BJ (cell line): ENCODE results near the gene ELAVL1. TPM values are rescaled to one million over a fixed set of nuclear protein-coding genes. Genes with fewer than 3 reads are reported as not detected.
"Not testable (repeated sequence)": the region's sequence is repeated elsewhere in the genome, so short reads cannot be mapped to it uniquely, and the experiment has no call there.

Source experiments
- CTCF ChIA-PET: fragments of 350-600 bp; formaldehyde crosslinking; extraction: SDS; loops from one replicate; lab custom pipeline; 2021; ENCODE audit warnings: antibody characterized with exemption, inconsistent platforms; lab: Yijun Ruan, JAX
- POLR2A ChIA-PET: fragments of 300-600 bp; sonication (Branson Sonifier 250); formaldehyde crosslinking; extraction: SDS; loops from one replicate; lab custom pipeline; 2021; ENCODE audit warnings: antibody characterized with exemption; lab: Charles Lee
- DNase-seq: peaks from one replicate; pipeline ENCODE4 v3.0.0-alpha.2; 2011; ENCODE audit warnings: low read depth
- H3K27me3 ChIP-seq: 2 replicates; pipeline ENCODE4 v1.6.0; 2011; ENCODE audit warnings: low read length; ENCODE audit not compliant: control insufficient read depth, insufficient read depth
- H3K36me3 ChIP-seq: 2 replicates; pipeline ENCODE4 v1.5.1; 2011; ENCODE audit warnings: low read length; ENCODE audit not compliant: control insufficient read depth, insufficient read depth
- H3K4me3 ChIP-seq: 2 replicates; pipeline ENCODE4 v1.5.1; 2011; ENCODE audit warnings: low read depth, mild to moderate bottlenecking, control low read depth, low read length
- polyA plus RNA-seq: library from polyadenylated mRNA; depleted of rRNA; stranded (reverse); fragments of >200 nt; gene quantifications from 2 replicates; pipeline ENCODE4 v1.2.3, GENCODE V29; 2011
- TF ChIP-seq, protein P1 (sequence below): IDR thresholded peaks from 2 replicates; pipeline ENCODE4 v1.5.1; 2011; ENCODE audit warnings: low read depth, mild to moderate bottlenecking, control low read depth, inconsistent platforms, low read length, moderate library complexity; ENCODE audit not compliant: insufficient read depth

ELAVL1 gene
- polyA plus RNA-seq, 1 experiment = 41.2 TPM

DNA sequence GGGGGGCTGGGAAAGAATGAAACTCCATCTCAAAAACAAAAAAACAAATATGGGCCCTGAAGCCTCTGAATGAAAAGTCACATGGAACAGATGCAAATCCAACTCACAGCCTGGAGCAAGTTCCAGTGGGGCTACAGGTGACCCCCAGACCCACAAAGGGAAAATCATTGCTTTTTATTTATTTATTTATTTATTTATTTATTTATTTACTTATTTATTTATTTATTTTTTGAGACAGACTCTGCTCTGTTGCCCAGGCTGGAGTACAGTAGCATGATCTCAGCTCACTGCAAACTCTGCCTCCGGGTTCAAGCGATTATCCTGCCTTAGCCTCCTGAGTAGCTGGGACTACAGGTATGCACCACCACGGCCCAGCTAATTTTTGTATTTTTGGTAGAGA is 33.8 kb upstream of the ELAVL1 start:
- ChIA-PET CTCF (no interaction called here), POLR2A (no interaction called here)
- Histone ChIP-seq H3K27me3 (peaks cover 3% of the 10 kb centered on the region), H3K4me3 (no peak overlapping the region), H3K36me3 (no peaks in the 10 kb centered on the region)
- TF ChIP-seq, protein P1, sequence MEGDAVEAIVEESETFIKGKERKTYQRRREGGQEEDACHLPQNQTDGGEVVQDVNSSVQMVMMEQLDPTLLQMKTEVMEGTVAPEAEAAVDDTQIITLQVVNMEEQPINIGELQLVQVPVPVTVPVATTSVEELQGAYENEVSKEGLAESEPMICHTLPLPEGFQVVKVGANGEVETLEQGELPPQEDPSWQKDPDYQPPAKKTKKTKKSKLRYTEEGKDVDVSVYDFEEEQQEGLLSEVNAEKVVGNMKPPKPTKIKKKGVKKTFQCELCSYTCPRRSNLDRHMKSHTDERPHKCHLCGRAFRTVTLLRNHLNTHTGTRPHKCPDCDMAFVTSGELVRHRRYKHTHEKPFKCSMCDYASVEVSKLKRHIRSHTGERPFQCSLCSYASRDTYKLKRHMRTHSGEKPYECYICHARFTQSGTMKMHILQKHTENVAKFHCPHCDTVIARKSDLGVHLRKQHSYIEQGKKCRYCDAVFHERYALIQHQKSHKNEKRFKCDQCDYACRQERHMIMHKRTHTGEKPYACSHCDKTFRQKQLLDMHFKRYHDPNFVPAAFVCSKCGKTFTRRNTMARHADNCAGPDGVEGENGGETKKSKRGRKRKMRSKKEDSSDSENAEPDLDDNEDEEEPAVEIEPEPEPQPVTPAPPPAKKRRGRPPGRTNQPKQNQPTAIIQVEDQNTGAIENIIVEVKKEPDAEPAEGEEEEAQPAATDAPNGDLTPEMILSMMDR = no peak
- no peak for DNase-seq

DNA sequence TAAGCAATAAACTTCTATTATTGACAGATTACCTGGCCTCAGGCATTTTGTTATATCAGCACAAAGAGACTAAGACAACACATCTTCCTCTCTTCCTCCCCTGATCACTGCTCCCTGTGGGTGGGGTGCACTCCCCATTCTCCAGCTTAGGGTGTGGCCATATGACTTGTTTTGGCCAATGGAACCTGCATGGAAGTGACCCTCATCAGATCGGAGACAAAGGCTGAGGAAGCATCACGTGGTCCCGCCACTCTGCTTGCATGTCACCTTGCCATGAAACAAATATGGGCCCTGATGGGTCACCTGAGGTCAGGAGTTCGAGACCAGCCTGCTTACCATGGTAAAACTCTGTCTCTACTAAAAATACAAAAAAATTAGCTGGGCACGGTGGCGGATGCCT is 33.4 kb upstream of the ELAVL1 start:
- Histone ChIP-seq H3K4me3 (no peak overlapping the region), H3K27me3 (peaks cover 3% of the 10 kb centered on the region), H3K36me3 (no peaks in the 10 kb centered on the region)
- ChIA-PET POLR2A (no interaction called here), CTCF (no interaction called here)
- no peak for DNase-seq
- TF ChIP-seq, protein P1 = no peak

DNA sequence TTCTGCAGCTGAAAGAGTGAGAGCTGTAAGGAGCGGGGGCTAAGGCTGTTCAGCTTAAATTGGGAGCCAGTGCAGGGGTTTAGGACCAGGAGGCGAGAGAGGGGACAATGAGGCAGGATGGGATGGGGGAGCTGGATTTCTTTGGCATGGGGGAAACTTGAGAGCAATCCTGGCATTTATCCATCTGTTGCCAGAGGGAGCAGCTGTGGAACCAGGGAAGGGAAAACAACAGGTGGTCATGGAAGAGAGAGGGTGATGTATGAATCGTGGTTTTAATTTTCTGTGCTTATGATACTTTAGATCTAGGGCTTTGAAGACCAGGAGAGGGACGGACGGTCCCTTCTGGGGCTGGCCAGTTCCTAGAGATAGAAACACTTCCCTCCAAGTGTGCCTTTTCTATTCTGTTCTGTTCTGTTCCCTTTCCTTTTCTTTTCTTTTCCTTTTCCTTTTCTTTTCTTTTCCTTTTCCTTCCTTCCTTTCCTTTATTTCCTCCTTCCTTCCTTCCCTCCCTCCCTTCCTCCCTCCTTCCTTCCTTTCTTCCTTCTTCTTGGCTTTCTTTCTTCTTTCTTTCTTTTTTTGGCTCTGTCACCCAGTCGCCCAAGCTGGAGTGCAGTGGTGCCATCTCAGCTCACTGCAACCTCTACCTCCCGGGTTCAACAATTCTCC is 31.1 kb upstream of the ELAVL1 start:
- Histone ChIP-seq H3K27me3 (peaks cover 3% of the 10 kb centered on the region), H3K36me3 (no peaks in the 10 kb centered on the region), H3K4me3 (no peak overlapping the region)
- TF ChIP-seq, protein P1 = no peak
- POLR2A ChIA-PET = no interaction called here
- CTCF ChIA-PET = interaction anchor here (1.3 kb wide), 1 partner anchor 34 kb away, joined by 3 read pairs; no protein-coding TSS in a partner anchor
- DNase-seq = no peak

DNA sequence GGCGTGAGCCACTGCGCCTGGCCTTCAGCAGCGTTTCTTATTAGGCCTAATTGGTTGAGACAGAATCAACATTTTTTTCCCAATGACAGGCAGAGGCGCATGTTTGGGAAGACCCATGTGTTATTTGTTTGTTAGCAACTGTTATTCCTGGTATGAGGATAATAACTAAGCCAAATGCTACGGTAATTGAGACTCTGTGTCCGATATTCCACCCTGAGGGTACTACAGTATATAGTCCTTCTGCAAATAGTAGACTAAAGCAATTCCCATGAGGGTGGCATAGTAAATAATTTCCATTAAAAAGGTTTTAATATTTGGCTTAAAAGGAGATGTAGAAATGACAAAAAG is 28.7 kb upstream of the ELAVL1 start:
- TF ChIP-seq, protein P1 = no peak
- no peaks in the 10 kb centered on the region for H3K36me3 ChIP-seq
- no peak for DNase-seq
- CTCF ChIA-PET = no interaction called here
- no peak overlapping the region for H3K4me3 ChIP-seq
- POLR2A ChIA-PET = no interaction called here
- H3K27me3 ChIP-seq = peaks cover 4% of the 10 kb centered on the region

DNA sequence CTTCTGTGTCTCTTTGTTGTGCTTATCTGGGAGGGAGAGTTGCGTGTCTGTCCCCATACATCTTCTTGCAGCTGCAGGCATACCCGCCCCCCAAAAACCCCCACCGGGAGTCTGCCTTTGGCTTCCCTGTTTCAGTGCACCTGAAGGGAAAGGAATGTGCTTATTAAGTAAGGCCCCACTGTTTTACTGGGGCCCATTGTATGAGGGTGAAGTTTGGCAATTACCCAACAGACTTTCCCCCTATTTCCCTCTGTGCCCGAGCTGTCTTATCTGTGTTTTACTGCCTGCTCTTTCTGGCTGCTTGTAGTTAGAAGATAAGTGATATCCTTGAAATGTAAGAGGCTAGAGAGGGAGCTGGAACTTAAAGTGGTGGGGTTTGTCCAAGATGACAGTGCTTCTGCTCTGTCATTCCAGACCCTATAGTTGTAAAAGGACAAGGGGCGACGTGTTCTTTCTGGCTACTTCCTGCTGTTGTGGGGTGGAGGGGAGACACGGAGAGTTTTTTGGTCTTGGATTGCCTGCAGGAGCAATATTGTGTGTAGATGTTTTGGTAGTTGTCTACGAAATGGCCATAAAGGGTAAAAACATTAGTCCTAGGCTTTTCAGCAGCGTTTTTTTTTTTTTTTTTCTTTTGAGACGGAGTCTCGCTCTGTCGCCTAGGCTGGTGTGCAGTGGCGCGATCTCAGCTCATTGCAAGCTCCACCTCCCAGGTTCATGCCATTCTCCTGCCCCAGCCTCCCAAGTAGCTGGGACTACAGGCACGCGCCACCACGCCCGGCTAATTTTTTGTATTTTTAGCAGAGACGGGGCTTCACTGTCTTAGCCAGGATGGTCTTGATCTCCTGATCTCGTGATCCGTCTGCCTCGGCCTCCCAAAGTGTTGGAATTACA is 28.1 kb upstream of the ELAVL1 start:
- CTCF ChIA-PET = interaction anchor here (1.1 kb wide), 1 partner anchor 63 kb away, joined by 4 read pairs; no protein-coding TSS in a partner anchor
- H3K27me3 ChIP-seq, POLR2A ChIA-PET: not testable (repeated sequence)

More for the DNA sequence above, 28.1 kb upstream of the ELAVL1 start:
- not testable (repeated sequence) for DNase-seq, H3K36me3 ChIP-seq, H3K4me3 ChIP-seq
